GM18526 (cell line): Measurements from ENCODE around the gene FGF2.

ENCODE experiments used
- POLR2A ChIP-seq: IDR thresholded peaks from 3 replicates; pipeline ENCODE4 v1.6.1; 2011; ENCODE audit not compliant: insufficient read length; ENCODE audit errors: extremely low read depth

Gene FGF2

DNA sequence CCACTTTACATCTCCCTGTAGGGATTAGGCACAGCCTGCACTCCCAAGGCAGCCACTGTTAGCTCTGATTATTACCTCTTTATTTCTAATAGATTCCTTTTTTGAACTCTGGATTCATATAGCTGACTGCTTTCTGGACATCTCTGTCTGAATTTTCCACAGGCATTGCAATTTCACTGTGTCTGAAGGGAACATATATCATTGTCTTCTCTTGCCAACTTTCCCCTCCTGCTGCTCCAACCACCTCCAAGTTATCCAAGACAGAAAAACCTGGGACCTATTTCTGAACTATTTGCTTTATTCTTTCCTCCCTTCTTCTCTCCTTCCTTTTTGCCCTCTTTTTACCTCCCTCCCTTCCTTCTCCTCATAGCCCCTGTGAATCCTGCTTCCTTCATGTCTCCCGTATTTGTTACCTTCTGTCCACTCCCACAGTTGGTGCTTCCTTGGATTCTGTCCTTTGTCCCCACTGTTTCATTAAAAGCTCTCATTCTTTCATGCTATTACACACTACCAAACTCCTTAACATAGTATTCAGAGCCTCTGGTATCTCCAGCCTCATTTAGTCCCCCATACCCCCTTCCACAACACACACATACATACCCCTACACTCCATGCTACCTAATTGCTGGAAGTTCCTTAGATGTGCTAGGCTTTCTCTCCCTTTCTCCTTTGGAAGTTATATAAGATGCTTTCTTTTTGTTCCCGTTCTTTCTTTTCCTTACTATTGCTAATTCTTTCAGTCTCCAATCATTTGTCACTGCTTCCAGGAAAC is 34.7 kb downstream of the FGF2 start:
- no peak for TF ChIP-seq POLR2A

DNA sequence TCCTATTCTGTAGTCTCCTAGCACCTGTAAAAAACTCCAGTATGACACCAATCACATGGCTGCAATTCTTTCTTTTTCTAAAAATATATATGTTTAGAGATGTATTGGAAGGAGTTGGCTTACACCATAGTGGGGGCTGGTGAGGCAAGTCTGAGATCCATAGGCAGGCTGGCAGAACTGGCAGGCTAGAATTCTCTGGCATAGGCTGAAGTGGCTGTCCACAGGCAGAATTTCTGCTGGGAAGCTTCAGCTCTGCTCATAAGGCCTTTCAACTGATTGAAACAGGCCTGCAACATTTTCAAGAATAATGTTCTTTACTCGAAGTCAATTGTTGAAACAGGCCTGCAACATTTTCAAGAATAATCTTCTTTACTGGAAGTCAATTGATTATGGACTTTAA is 37.0 kb downstream of the FGF2 start:
- TF ChIP-seq POLR2A: no peak

DNA sequence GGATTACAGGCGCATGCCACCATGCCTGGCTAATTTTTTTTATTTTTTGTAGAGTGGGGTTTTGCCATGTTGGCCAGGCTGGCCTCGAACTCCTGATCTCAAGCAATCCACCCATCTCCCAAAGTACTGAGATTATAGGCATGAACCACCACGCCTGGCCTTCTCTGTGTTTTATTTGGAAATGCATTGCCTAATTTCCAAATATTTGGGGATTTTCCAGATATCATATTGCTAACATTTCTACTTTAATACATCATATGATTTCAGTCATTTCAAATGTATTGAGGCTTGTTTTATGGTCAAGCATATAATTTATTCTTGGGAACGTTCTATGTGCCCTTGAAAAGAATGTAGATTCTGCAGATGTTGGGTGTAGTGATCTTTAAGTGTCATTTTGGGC is 38.8 kb downstream of the FGF2 start:
- no peak for TF ChIP-seq POLR2A

DNA sequence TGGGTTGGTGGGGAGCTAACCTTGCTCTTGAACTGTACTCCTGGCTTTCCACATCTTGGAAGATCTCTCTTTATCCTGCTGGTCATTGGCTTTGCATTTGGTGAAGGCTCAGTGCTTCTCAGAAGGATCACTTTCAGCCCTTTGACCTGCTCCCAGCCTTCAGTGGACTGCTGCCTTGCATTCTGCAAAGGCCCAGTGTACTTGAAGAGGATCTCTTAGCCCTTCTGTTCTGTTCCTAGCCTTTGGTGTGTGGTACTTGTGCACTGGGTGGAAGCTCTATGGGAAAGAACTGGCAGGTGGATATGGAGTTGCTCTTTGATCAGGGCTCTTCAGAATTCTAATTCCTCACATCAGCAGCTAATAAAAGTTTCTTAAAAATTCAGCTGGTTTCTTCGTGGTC is 46.5 kb downstream of the FGF2 start:
- TF ChIP-seq POLR2A: no peak

DNA sequence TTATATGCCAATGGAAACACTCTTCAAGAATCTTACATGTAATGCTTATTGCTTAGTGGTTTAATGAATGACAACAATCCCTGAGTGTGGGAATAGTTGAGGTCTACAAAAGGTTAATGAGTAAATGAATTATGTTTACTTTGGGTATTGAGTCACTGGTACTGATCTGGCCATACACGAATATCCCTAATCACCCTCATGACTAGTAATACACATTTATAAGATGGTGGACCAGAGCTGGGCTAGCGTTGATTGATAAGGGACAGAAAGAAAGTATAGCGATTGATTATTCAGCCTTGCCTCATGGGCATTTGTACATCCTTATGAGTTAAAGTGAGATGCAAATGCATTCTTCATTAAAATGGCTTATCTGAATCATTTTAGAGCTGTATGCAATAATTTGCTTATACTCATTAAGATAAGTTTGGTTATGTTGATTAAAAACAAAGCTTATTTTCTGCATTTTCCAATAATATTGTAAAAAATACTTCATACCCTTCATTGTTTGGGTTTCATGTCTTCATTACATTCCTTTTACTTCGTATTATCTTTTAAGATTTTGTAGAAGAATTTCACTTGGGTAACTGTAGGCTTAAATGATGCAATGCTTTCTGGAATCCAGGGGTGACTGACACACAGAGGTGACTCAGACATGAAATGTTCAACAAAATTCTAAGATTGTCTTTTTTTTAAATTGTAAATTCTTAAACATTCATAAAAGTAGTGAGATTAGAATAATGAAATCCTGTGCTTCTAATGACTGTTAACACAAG is 47.4 kb downstream of the FGF2 start:
- TF ChIP-seq POLR2A: no peak

DNA sequence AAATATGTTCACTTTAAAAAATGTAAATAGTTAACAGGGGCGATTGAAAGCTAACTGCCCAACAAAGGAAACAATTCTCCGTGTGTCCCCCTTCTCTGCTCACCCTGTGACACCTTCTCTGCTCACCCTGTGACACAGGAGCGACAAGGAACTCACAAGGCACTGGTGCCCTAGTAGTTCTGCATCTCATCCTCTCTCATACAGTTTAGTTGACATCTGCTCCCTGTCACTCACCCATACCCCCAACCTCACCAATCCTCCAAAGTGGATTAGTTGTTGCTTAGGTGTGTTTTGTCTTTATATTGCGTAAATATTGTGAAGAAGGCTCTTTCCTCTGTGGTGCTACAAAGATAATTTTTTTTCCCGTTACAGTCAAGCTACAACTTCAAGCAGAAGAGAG is 49.3 kb downstream of the FGF2 start:
- no peak for TF ChIP-seq POLR2A

DNA sequence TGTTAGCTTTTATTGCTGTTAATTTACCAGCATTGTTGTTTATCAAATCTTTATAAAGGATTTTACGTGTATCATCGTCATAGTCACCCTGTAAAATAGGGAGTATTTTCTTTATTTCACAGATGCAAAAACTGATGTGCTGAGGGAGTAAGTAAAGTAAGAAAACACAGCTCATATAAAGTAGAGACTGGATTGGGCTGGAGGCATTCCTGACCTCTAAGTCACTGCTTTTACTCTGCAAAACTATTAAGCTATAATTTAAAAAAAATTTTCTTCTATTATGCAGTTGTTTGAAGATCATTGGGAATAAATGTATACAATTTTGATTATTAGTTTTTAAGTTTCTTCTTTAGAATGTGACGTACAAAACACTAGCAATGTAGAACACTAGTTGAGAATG is 49.8 kb downstream of the FGF2 start:
- no peak for TF ChIP-seq POLR2A

DNA sequence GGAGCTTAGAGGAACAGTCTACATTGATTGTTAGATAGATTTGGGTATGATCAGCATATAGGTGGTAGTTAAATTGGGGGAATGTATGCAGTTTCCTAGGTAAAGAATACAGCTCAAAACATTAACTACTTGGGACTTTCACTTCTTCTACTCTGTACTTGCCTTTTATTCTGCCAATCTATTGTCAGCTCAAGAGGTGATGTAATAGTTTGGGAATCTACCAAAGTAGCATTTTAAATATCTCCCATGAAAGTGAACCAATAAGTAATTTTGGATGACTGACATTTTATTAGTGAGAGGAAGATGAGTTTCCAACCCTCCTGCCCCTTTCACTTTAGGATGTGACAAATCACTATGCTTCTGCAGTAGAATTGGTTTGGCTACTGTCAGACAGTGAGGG is 52.4 kb downstream of the FGF2 start:
- no peak for TF ChIP-seq POLR2A

DNA sequence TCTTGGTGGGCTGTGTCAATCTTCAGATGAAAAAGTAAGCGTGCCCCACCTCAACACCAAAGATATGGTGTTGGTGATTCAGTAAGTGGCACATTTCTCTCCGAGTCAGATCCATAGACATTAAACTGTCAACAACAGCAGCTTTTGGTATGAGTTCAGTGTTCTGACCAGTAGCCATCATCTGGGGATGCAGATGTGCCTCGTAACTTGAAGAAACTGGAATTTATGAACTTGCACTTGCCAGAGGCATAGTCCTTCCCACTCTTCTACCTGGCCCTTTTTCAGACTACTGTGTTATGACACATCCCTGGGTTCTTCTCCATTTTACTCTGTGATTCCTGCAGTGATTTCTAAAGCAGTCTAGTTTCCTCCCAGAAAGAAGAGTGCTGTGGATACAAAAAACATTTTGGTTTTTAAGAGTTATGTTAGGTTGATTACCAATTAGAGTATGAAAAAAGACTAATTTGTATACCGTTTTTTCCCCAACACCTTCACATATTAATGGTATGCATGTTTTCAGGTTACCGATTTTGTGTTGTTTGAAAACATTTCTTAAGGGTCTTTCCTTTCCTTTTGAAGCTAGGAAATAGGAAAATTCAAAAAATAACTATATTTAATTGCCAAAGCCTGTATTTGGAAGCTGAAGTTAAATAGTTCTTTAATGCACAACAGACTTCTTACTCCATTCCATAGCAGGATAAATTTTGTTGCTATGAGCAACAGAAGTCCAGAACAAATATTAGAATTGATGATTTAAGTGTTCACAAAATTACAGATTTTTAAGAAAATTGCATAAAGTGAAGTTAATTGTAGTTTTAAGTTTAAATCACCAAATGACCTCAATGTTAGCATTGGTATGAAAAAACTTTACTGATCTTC is 56.5 kb downstream of the FGF2 start:
- TF ChIP-seq POLR2A: no peak

DNA sequence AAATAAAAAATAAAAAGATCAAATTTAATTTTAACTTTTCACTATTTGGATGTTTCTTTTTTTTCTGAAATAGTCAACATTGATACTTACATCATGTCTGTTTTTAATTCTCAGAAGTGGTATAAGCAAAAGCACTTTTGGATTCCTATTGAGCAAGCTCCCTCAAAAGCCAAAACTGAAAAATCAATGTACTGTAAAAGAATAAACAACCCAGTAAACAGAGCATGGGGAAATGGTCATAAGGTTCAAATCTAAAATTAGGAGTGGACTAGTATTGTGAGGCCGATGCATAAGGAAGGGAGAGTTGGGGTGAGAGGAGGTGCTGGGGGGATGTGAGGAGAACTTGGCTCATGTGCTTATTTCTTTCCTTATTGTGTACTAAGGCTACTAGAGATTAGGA is 57.9 kb downstream of the FGF2 start:
- TF ChIP-seq POLR2A: no peak

DNA sequence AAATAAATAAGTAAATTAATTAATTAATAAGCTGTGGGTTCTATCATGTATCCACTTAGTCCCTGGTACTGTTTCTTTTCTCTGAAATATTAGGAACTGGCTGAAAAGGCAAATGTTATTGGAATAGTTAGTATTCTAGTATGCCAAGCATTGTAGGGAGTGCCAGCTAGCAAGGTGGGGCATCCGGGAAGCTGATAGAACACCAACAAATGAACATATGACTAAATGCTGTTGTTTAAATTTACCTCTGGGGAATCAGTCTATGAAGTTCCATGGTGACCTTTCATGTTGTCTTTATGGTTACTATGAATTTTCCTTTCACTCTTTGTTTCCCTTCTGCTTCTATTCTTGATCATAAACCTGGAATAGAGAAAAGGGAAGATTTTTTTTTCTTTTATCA is 63.1 kb downstream of the FGF2 start:
- no peak for TF ChIP-seq POLR2A

DNA sequence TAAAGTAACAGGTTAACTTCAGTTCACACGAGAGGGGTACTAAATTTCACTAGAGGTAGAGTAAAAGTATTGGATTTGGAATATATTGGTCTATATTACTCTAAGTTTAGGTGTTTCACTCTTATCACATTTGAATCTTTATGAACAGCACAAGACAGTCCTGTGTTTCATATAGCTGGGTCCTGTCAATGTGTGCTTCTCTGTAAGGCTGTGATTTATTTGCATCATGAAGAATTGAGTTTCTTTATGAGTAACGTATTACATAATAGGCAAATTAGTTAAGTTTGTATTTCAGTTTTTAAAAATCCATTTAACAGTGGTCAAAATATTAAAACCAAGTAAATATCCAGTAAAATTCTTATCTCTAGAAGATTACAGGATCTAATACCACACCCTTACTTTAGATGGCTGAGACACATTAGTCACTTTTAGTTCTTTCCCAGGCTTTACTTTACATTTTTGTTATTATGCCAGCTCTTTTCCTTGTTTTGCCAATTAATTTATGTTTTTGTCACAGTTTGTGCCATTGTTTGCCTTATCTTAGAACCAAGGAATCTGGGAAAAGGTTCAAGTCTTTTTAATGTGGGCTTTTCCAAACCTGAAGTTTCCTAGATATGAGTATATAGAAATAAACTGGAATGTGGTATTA is 63.6 kb downstream of the FGF2 start:
- no peak for TF ChIP-seq POLR2A

DNA sequence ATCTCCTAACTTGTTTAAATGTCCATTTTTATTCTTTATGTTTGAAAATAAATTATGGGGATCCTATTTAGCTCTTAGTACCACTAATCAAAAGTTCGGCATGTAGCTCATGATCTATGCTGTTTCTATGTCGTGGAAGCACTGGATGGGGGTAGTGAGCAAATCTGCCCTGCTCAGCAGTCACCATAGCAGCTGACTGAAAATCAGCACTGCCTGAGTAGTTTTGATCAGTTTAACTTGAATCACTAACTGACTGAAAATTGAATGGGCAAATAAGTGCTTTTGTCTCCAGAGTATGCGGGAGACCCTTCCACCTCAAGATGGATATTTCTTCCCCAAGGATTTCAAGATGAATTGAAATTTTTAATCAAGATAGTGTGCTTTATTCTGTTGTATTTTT is 68.2 kb downstream of the FGF2 start:
- TF ChIP-seq POLR2A: no peak

DNA sequence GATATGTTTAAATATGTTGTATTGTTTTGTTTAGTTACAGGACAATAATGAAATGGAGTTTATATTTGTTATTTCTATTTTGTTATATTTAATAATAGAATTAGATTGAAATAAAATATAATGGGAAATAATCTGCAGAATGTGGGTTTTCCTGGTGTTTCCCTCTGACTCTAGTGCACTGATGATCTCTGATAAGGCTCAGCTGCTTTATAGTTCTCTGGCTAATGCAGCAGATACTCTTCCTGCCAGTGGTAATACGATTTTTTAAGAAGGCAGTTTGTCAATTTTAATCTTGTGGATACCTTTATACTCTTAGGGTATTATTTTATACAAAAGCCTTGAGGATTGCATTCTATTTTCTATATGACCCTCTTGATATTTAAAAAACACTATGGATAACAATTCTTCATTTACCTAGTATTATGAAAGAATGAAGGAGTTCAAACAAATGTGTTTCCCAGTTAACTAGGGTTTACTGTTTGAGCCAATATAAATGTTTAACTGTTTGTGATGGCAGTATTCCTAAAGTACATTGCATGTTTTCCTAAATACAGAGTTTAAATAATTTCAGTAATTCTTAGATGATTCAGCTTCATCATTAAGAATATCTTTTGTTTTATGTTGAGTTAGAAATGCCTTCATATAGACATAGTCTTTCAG is 68.8 kb downstream of the FGF2 start:
- no peak for TF ChIP-seq POLR2A

DNA sequence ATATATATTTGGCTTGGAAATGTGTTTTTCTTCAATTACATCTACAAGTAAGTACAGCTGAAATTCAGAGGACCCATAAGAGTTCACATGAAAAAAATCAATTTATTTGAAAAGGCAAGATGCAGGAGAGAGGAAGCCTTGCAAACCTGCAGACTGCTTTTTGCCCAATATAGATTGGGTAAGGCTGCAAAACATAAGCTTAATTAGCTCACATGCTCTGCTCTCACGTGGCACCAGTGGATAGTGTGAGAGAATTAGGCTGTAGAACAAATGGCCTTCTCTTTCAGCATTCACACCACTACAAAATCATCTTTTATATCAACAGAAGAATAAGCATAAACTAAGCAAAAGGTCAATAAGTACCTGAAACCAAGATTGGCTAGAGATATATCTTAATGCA is 69.6 kb downstream of the FGF2 start:
- TF ChIP-seq POLR2A: no peak
